T-cell (primary cell): ENCODE data around the gene NMRK1. TPM values are rescaled to one million over a fixed set of nuclear protein-coding genes. Genes with fewer than 3 reads are reported as not detected.

ENCODE experiments used
- ATAC-seq, 4 experiments: fragments of 200-7000 bp in 3 of 4; fragments of 150-1000 bp in 1 of 4; cut with Tn5 transposase; replicated peaks in 1 of 4; 1 replicate in 3 of 4; 2 replicates in 1 of 4; pipeline ENCODE4 v1.10.0; 2021; ENCODE audit warnings: moderate library complexity in 3 of 4, mild to moderate bottlenecking in 2 of 4, moderate number of reproducible peaks in 1 of 4
- CTCF ChIA-PET, 2 donors: fragments of 300-600 bp; sonication (Branson Sonifier 250); formaldehyde crosslinking; loops; one replicate each; lab custom pipeline; 2022; ENCODE audit warnings: antibody characterized with exemption in 2 of 2; lab: Charles Lee
- POLR2A ChIA-PET, 2 donors: fragments of 300-600 bp; sonication (Branson Sonifier 250); formaldehyde crosslinking; loops; one replicate each; lab custom pipeline; 2022; ENCODE audit warnings: antibody characterized with exemption in 2 of 2; lab: Charles Lee
- DNase-seq, 35 experiments: peaks; one replicate each; pipeline versions ENCODE4 v3.0.0 to v3.0.0-alpha.2; 2013 to 2023
- H3K27ac ChIP-seq: one replicate; pipeline ENCODE4 v1.5.1; 2013; ENCODE audit warnings: low read length
- H3K27me3 ChIP-seq, 2 experiments: replicated peaks in 1 of 2; 1 replicate in 1 of 2; 2 replicates in 1 of 2; pipeline versions ENCODE4 v1.6.1 to v1.7.0; 2013; ENCODE audit warnings: low read length in 1 of 2, mixed read lengths in 1 of 2; ENCODE audit not compliant: control insufficient read depth in 2 of 2, insufficient read depth in 2 of 2; ENCODE audit errors: extremely low read depth in 1 of 2
- H3K36me3 ChIP-seq, 2 donors: 1 replicate in 1 of 2; 2 replicates in 1 of 2; pipeline versions ENCODE4 v1.6.1 to v1.7.0; 2013; ENCODE audit warnings: low read length in 1 of 2; ENCODE audit not compliant: control insufficient read depth in 2 of 2, insufficient read depth in 1 of 2; ENCODE audit errors: extremely low read depth in 1 of 2
- H3K4me1 ChIP-seq, 2 experiments: 1 replicate in 1 of 2; 2 replicates in 1 of 2; pipeline versions ENCODE4 v1.6.1 to v1.7.0; 2013; ENCODE audit warnings: low read length in 2 of 2, mixed read lengths in 1 of 2; ENCODE audit not compliant: insufficient read depth in 2 of 2, control insufficient read depth in 1 of 2; ENCODE audit errors: extremely low read depth in 1 of 2
- H3K4me3 ChIP-seq, 2 donors: 1 replicate in 1 of 2; 2 replicates in 1 of 2; pipeline versions ENCODE4 v1.5.1 to v1.7.0; 2013; ENCODE audit warnings: mild to moderate bottlenecking in 2 of 2, low read length in 1 of 2, moderate library complexity in 1 of 2; ENCODE audit not compliant: control insufficient read depth in 1 of 2; ENCODE audit errors: extremely low read depth in 1 of 2
- H3K9me3 ChIP-seq: 2 replicates; pipeline ENCODE4 v1.7.0; 2013
- H3K27ac Mint-ChIP-seq, 2 donors: one replicate each; pipeline ENCODE4 v1.8.0; 2020 to 2021; ENCODE audit warnings: mild to moderate bottlenecking in 2 of 2, mixed read lengths in 2 of 2
- H3K27me3 Mint-ChIP-seq, 2 donors: one replicate each; pipeline ENCODE4 v1.8.0; 2021 to 2022; ENCODE audit warnings: mixed read lengths in 2 of 2
- H3K36me3 Mint-ChIP-seq: one replicate; pipeline ENCODE4 v1.8.0; 2021; ENCODE audit warnings: mixed read lengths
- H3K4me1 Mint-ChIP-seq, 3 donors: one replicate each; pipeline ENCODE4 v1.8.0; 2020 to 2022; ENCODE audit warnings: mixed read lengths in 3 of 3, mild to moderate bottlenecking in 1 of 3
- H3K4me3 Mint-ChIP-seq, 3 donors: one replicate each; pipeline ENCODE4 v1.8.0; 2020 to 2022; ENCODE audit warnings: mild to moderate bottlenecking in 3 of 3, mixed read lengths in 3 of 3, moderate library complexity in 3 of 3
- H3K9me3 Mint-ChIP-seq, 3 donors: one replicate each; pipeline ENCODE4 v1.8.0; 2020 to 2022; ENCODE audit warnings: mixed read lengths in 3 of 3
- WGBS: methylation state at CpG from one replicate; pipeline ENCODE4 v1.1.5; 2013; ENCODE audit warnings: missing lambda C conversion rate; ENCODE audit not compliant: insufficient coverage; 5-methylcytosine and 5-hydroxymethylcytosine counted together
- total RNA-seq, 35 experiments: library from RNA in 6 of 35; stranded (reverse) in 6 of 35; fragments of 120-200 nt in 1 of 35; gene quantifications; one replicate each; pipeline versions ENCODE4 v1.2.1 to v1.2.4 and lab custom pipeline; 2013 to 2026

Gene NMRK1
- total RNA-seq, 5 donors from 2014 or later (not counting 1 experiment from before 2014, with no cell fraction given) = 61.9 to 91.0 (median 72.6) TPM

- H3K36me3 ChIP-seq = peaks cover 0 to 30% of the 10 kb centered on the region in 2 donors
- CTCF ChIA-PET = no interaction called here
- POLR2A ChIA-PET = no interaction called here
- H3K27ac ChIP-seq = no peak overlapping the region
- peaks cover 59 to 78% (median 59%) of the 10 kb centered on the region in 3 donors for H3K4me1 Mint-ChIP-seq
- H3K4me3 ChIP-seq = no peak overlapping the region
- WGBS = 50% methylated on average over 1 of the region's 1 CpG
- peak overlapping the region; percentile 2 to 47 for H3K27ac Mint-ChIP-seq
- no peaks in the 10 kb centered on the region for H3K9me3 ChIP-seq
- no peaks in the 10 kb centered on the region for H3K27me3 ChIP-seq
- H3K4me1 ChIP-seq = peaks cover 0 to 17% of the 10 kb centered on the region in 2 experiments
- ATAC-seq (no peak), DNase-seq (no peak)
- peaks cover 37% of the 10 kb centered on the region for H3K36me3 Mint-ChIP-seq
- H3K4me3 Mint-ChIP-seq = no peak overlapping the region
- H3K27me3 Mint-ChIP-seq = no peaks in the 10 kb centered on the region
- peaks cover 0 to 6% (median 0%) of the 10 kb centered on the region in 3 donors for H3K9me3 Mint-ChIP-seq
Observed at GRCh38 chr9:75117564-75117963, 29.6 kb upstream of the NMRK1 start.

GRCh38 chr9:75116306-75116705 lies 28.4 kb upstream of the NMRK1 start:
- H3K4me1 ChIP-seq = peaks cover 3 to 17% of the 10 kb centered on the region in 2 experiments
- no peak overlapping the region for H3K4me3 ChIP-seq
- ChIA-PET CTCF (interaction anchor here in 1 of 2 donors (0.6 kb wide), 1 partner anchor 35 kb away, joined by 3 read pairs; no protein-coding TSS in a partner anchor), POLR2A (no interaction called here)
- peaks cover 52 to 76% (median 58%) of the 10 kb centered on the region in 3 donors for H3K4me1 Mint-ChIP-seq
- H3K36me3 Mint-ChIP-seq = peaks cover 32% of the 10 kb centered on the region
- DNase-seq (no peak), ATAC-seq (no peak)
- no peak overlapping the region for H3K27ac ChIP-seq
- H3K36me3 ChIP-seq = peaks cover 0 to 26% of the 10 kb centered on the region in 2 donors
- no peaks in the 10 kb centered on the region for H3K27me3 ChIP-seq
- peaks cover 0 to 6% (median 0%) of the 10 kb centered on the region in 3 donors for H3K9me3 Mint-ChIP-seq
- no peaks in the 10 kb centered on the region for H3K27me3 Mint-ChIP-seq
- WGBS = no CpG with 5 or more reads among the region's 4 CpGs
- H3K4me3 Mint-ChIP-seq = no peak overlapping the region
- no peaks in the 10 kb centered on the region for H3K9me3 ChIP-seq
- H3K27ac Mint-ChIP-seq = peak overlapping the region in 1 of 2 donors; percentile 2

- Histone ChIP-seq H3K36me3 (peaks cover 0 to 4% of the 10 kb centered on the region in 2 donors), H3K9me3 (no peaks in the 10 kb centered on the region), H3K27ac (no peak overlapping the region), H3K4me3 (no peak overlapping the region), H3K27me3 (no peaks in the 10 kb centered on the region), H3K4me1 (peaks cover 11 to 24% of the 10 kb centered on the region in 2 experiments)
- no peak overlapping the region for H3K27ac Mint-ChIP-seq
- DNase-seq (no peak), ATAC-seq (no peak)
- no peaks in the 10 kb centered on the region for H3K27me3 Mint-ChIP-seq
- no peaks in the 10 kb centered on the region for H3K9me3 Mint-ChIP-seq
- CTCF ChIA-PET = no interaction called here
- H3K4me3 Mint-ChIP-seq = no peak overlapping the region
- peaks cover 7% of the 10 kb centered on the region for H3K36me3 Mint-ChIP-seq
- 100% methylated on average over 1 of the region's 4 CpGs for WGBS
- POLR2A ChIA-PET = no interaction called here
- peaks cover 53 to 75% (median 63%) of the 10 kb centered on the region in 3 donors for H3K4me1 Mint-ChIP-seq
Observed at GRCh38 chr9:75112789-75113188, 24.8 kb upstream of the NMRK1 start.

GRCh38 chr9:75111019-75111622 lies 23.2 kb upstream of the NMRK1 start:
- H3K36me3 Mint-ChIP-seq = peaks cover 4% of the 10 kb centered on the region
- H3K27me3 ChIP-seq = no peaks in the 10 kb centered on the region
- no peaks in the 10 kb centered on the region for H3K9me3 ChIP-seq
- H3K4me3 ChIP-seq = no peak overlapping the region
- H3K27me3 Mint-ChIP-seq = no peaks in the 10 kb centered on the region
- peak overlapping the region; percentile 57 to 58 for H3K27ac Mint-ChIP-seq
- DNase-seq (peak in 1 of 35 experiments; percentile 9), ATAC-seq (peak in 2 of 4 experiments; percentile 33 to 46)
- ChIA-PET CTCF (interaction anchor here in 1 of 2 donors (0.6 kb wide), 1 partner anchor 155 kb away, joined by 3 read pairs; no protein-coding TSS in a partner anchor), POLR2A (interaction anchor here in 1 of 2 donors (0.6 kb wide), 1 partner anchor 19 kb away, joined by 6 read pairs; no protein-coding TSS in a partner anchor)
- H3K4me1 ChIP-seq = peaks cover 11 to 28% of the 10 kb centered on the region in 2 experiments
- peak overlapping the region; percentile 19 for H3K27ac ChIP-seq
- H3K9me3 Mint-ChIP-seq = no peaks in the 10 kb centered on the region
- peaks cover 55 to 77% (median 62%) of the 10 kb centered on the region in 3 donors for H3K4me1 Mint-ChIP-seq
- H3K36me3 ChIP-seq = no peaks in the 10 kb centered on the region
- H3K4me3 Mint-ChIP-seq = peak overlapping the region in 1 of 3 donors; percentile 15
- 87% methylated on average over 3 of the region's 5 CpGs for WGBS

GRCh38 chr9:75109210-75109839 lies 21.4 kb upstream of the NMRK1 start:
- CTCF ChIA-PET = no interaction called here
- H3K36me3 ChIP-seq = no peaks in the 10 kb centered on the region
- WGBS = 96% methylated on average over 4 of the region's 7 CpGs

GRCh38 chr9:75108571-75108970 lies 20.6 kb upstream of the NMRK1 start:
- peak in 11 of 35 experiments; percentile 11 to 43 (median 27) for DNase-seq
- Histone ChIP-seq H3K27me3 (no peaks in the 10 kb centered on the region), H3K27ac (peak overlapping the region; percentile 34), H3K36me3 (no peaks in the 10 kb centered on the region), H3K4me1 (peaks cover 18 to 45% of the 10 kb centered on the region in 2 experiments), H3K9me3 (no peaks in the 10 kb centered on the region), H3K4me3 (no peak overlapping the region)
- peaks cover 6% of the 10 kb centered on the region for H3K36me3 Mint-ChIP-seq
- ChIA-PET POLR2A (interaction anchor here in 1 of 2 donors (0.5 to 0.6 kb wide), 2 partner anchors 15 to 33 kb away, joined by 3 to 4 read pairs; no protein-coding TSS in a partner anchor), CTCF (no interaction called here)
- no peaks in the 10 kb centered on the region for H3K9me3 Mint-ChIP-seq
- no peak for ATAC-seq
- peak overlapping the region; percentile 7 to 46 for H3K27ac Mint-ChIP-seq
- no peaks in the 10 kb centered on the region for H3K27me3 Mint-ChIP-seq
- H3K4me3 Mint-ChIP-seq = no peak overlapping the region
- H3K4me1 Mint-ChIP-seq = peaks cover 74 to 85% (median 78%) of the 10 kb centered on the region in 3 donors
- no CpG with 5 or more reads among the region's 4 CpGs for WGBS

More at GRCh38 chr9:75109210-75109839, 21.4 kb upstream of the NMRK1 start:
- no peak overlapping the region for H3K27ac ChIP-seq
- Mint-ChIP-seq H3K27ac (peak overlapping the region in 1 of 2 donors; percentile 40), H3K36me3 (peaks cover 6% of the 10 kb centered on the region), H3K9me3 (no peaks in the 10 kb centered on the region), H3K4me1 (peaks cover 73 to 84% (median 77%) of the 10 kb centered on the region in 3 donors), H3K4me3 (no peak overlapping the region), H3K27me3 (no peaks in the 10 kb centered on the region)
- peaks cover 18 to 37% of the 10 kb centered on the region in 2 experiments for H3K4me1 ChIP-seq
- ATAC-seq (no peak), DNase-seq (no peak)
- no peaks in the 10 kb centered on the region for H3K9me3 ChIP-seq
- H3K27me3 ChIP-seq = no peaks in the 10 kb centered on the region
- POLR2A ChIA-PET = interaction anchor here in 1 of 2 donors (0.5 to 0.6 kb wide), 2 partner anchors 16 to 32 kb away, joined by 3 to 4 read pairs; no protein-coding TSS in a partner anchor
- H3K4me3 ChIP-seq = no peak overlapping the region
